H9 (cell line): ENCODE results near the gene PYGB. TPM values are rescaled to one million over a fixed set of nuclear protein-coding genes. Genes with fewer than 3 reads are reported as not detected.
A peak's percentile ranks its signal among the peaks of the same experiment; 100 is the strongest.

Experiments
- DNase-seq: peaks from one replicate; pipeline ENCODE4 v3.0.0-alpha.2; 2017
- H2AFZ ChIP-seq: one replicate; pipeline ENCODE4 v1.6.1; 2013; ENCODE audit warnings: mild to moderate bottlenecking, low read length, control low read depth, moderate library complexity
- H2AK5ac ChIP-seq: 2 replicates; pipeline ENCODE4 v1.6.1; 2013; ENCODE audit warnings: low read length, control low read depth, mixed read lengths; ENCODE audit not compliant: insufficient read length
- H2BK120ac ChIP-seq: one replicate; pipeline ENCODE4 v1.6.1; 2013; ENCODE audit warnings: low read depth, mild to moderate bottlenecking, low read length, control low read depth, inconsistent platforms; ENCODE audit not compliant: poor library complexity, severe bottlenecking
- H2BK12ac ChIP-seq: 2 replicates; pipeline ENCODE4 v1.6.1; 2013; ENCODE audit warnings: low read length, control low read depth, mixed read lengths, low read depth; ENCODE audit not compliant: insufficient read length
- H2BK15ac ChIP-seq: 2 replicates; pipeline ENCODE4 v1.6.1; 2013; ENCODE audit warnings: low read depth, low read length, control low read depth
- H2BK20ac ChIP-seq: one replicate; pipeline ENCODE4 v1.6.1; 2013; ENCODE audit warnings: low read depth, mild to moderate bottlenecking, low read length, control low read depth, inconsistent platforms; ENCODE audit not compliant: poor library complexity, severe bottlenecking
- H2BK5ac ChIP-seq: 2 replicates; pipeline ENCODE4 v1.6.1; 2013; ENCODE audit warnings: low read length, control low read depth, mixed read lengths; ENCODE audit not compliant: insufficient read length
- H3K14ac ChIP-seq: 2 replicates; pipeline ENCODE4 v1.6.1; 2013; ENCODE audit warnings: low read length, control low read depth; ENCODE audit not compliant: insufficient read depth
- H3K18ac ChIP-seq: 2 replicates; pipeline ENCODE4 v1.6.1; 2013; ENCODE audit warnings: low read depth, mild to moderate bottlenecking, mixed read lengths, low read length, control low read depth; ENCODE audit not compliant: insufficient read length
- H3K23ac ChIP-seq: 2 replicates; pipeline ENCODE4 v1.6.1; 2013; ENCODE audit warnings: low read length, control low read depth, mixed read lengths, low read depth; ENCODE audit not compliant: insufficient read length
- H3K23me2 ChIP-seq: 2 replicates; pipeline ENCODE4 v1.6.1; 2013; ENCODE audit warnings: low read depth, mild to moderate bottlenecking, mixed read lengths, low read length, control low read depth; ENCODE audit not compliant: insufficient read length, poor library complexity, severe bottlenecking
- H3K27ac ChIP-seq: 2 replicates; pipeline ENCODE4 v1.5.1; 2013; ENCODE audit warnings: low read length, control low read depth, mixed read lengths, low read depth; ENCODE audit not compliant: insufficient read length
- H3K27me3 ChIP-seq: 2 replicates; pipeline ENCODE4 v1.6.1; 2013; ENCODE audit warnings: low read length, control low read depth, inconsistent platforms; ENCODE audit not compliant: insufficient read depth
- H3K4ac ChIP-seq: 2 replicates; pipeline ENCODE4 v1.6.1; 2013; ENCODE audit warnings: low read depth, mild to moderate bottlenecking, control low read depth, inconsistent platforms, low read length, moderate library complexity
- H3K4me1 ChIP-seq: 2 replicates; pipeline ENCODE4 v1.6.1; 2013; ENCODE audit warnings: low read length, control low read depth, inconsistent platforms; ENCODE audit not compliant: insufficient read depth
- H3K4me2 ChIP-seq: 2 replicates; pipeline ENCODE4 v1.6.1; 2013; ENCODE audit warnings: low read length, control low read depth, mixed read lengths; ENCODE audit not compliant: insufficient read length, insufficient read depth
- H3K56ac ChIP-seq: 2 replicates; pipeline ENCODE4 v1.6.1; 2013; ENCODE audit warnings: low read depth, mild to moderate bottlenecking, mixed read lengths, low read length, control low read depth; ENCODE audit not compliant: insufficient read length
- H3K79me1 ChIP-seq: 2 replicates; pipeline ENCODE4 v1.6.1; 2013; ENCODE audit warnings: low read depth, mild to moderate bottlenecking, moderate library complexity, low read length, control low read depth, inconsistent platforms; ENCODE audit not compliant: insufficient read depth, poor library complexity, severe bottlenecking
- H3K79me2 ChIP-seq: 2 replicates; pipeline ENCODE4 v1.6.1; 2013; ENCODE audit warnings: low read length, control low read depth, inconsistent platforms; ENCODE audit not compliant: insufficient read depth
- H3K9ac ChIP-seq: 2 replicates; pipeline ENCODE4 v1.6.1; 2013; ENCODE audit warnings: low read length, control low read depth, mixed read lengths; ENCODE audit not compliant: insufficient read length; ENCODE audit errors: extremely low read depth
- H3K9me3 ChIP-seq: one replicate; pipeline ENCODE4 v1.6.1; 2013; ENCODE audit warnings: low read depth, low read length, inconsistent platforms; ENCODE audit not compliant: control insufficient read depth
- H3T11ph ChIP-seq: one replicate; pipeline ENCODE4 v1.6.1; 2013; ENCODE audit warnings: mild to moderate bottlenecking, low read length, control low read depth, inconsistent platforms
- H4K20me1 ChIP-seq: one replicate; pipeline ENCODE4 v1.6.1; 2013; ENCODE audit not compliant: control insufficient read depth, insufficient read length, insufficient read depth
- H4K5ac ChIP-seq: 2 replicates; pipeline ENCODE4 v1.6.1; 2013; ENCODE audit warnings: low read depth, mild to moderate bottlenecking, mixed read lengths, low read length, control low read depth; ENCODE audit not compliant: insufficient read length
- H4K8ac ChIP-seq: replicated peaks from 2 replicates; pipeline ENCODE4 v1.6.1; 2013; ENCODE audit warnings: low read length, control low read depth, mixed read lengths, low read depth; ENCODE audit not compliant: insufficient read length
- H4K91ac ChIP-seq: 2 replicates; pipeline ENCODE4 v1.6.1; 2013; ENCODE audit warnings: low read depth, mild to moderate bottlenecking, moderate library complexity, mixed read lengths, low read length, control low read depth; ENCODE audit not compliant: insufficient read length
- H3K27ac Mint-ChIP-seq, 3 experiments: 2 replicates in 2 of 3; 3 replicates in 1 of 3; pipeline ENCODE4 v1.8.0; 2020 to 2021; ENCODE audit warnings: mixed read lengths in 3 of 3, mild to moderate bottlenecking in 1 of 3, moderate library complexity in 1 of 3
- H3K27me3 Mint-ChIP-seq: 2 replicates; pipeline ENCODE4 v1.8.0; 2021; ENCODE audit warnings: low read depth, mild to moderate bottlenecking, moderate library complexity, mixed read lengths
- H3K36me3 Mint-ChIP-seq, 3 experiments: 2 replicates in 2 of 3; 3 replicates in 1 of 3; pipeline ENCODE4 v1.8.0; 2020 to 2021; ENCODE audit warnings: low read depth in 3 of 3, mixed read lengths in 3 of 3; ENCODE audit not compliant: insufficient read depth in 1 of 3
- H3K4me1 Mint-ChIP-seq, 2 experiments: 2 replicates each; pipeline ENCODE4 v1.8.0; 2020; ENCODE audit warnings: mixed read lengths in 2 of 2
- H3K4me3 Mint-ChIP-seq, 2 experiments: 2 replicates in 1 of 2; 3 replicates in 1 of 2; pipeline ENCODE4 v1.8.0; 2020 to 2021; ENCODE audit warnings: mild to moderate bottlenecking in 2 of 2, mixed read lengths in 2 of 2, moderate library complexity in 1 of 2
- H3K9me3 Mint-ChIP-seq, 2 experiments: 2 replicates in 1 of 2; 3 replicates in 1 of 2; pipeline ENCODE4 v1.8.0; 2020; ENCODE audit warnings: mild to moderate bottlenecking in 2 of 2, mixed read lengths in 2 of 2, moderate library complexity in 1 of 2
- CTCF ChIP-seq: fragments of 200-600 bp; sonication (generic); conservative IDR thresholded peaks from 3 replicates; pipeline ENCODE4 v1.8.0; 2021; ENCODE audit warnings: antibody characterized with exemption, mild to moderate bottlenecking
- WGBS: extraction: QIAGEN DNeasy Blood & Tissue Kit; methylation state at CpG from one replicate; pipeline ENCODE4 v1.1.7; 2013; ENCODE audit warnings: missing lambda C conversion rate, low lambda C conversion rate, mixed read lengths; ENCODE audit not compliant: insufficient read length; ENCODE audit errors: extremely low coverage; 5-methylcytosine and 5-hydroxymethylcytosine counted together
- total RNA-seq: library from RNA; stranded (reverse); gene quantifications from 2 replicates; pipeline ENCODE4 v1.2.1, GENCODE V29; 2021

PYGB gene
- total RNA-seq, 1 experiment from 2014 or later, result 46.9 TPM

- no peak overlapping the region for H2AFZ ChIP-seq
- H3K79me1 ChIP-seq, result peaks cover 3% of the 10 kb centered on the region
- peaks cover 12 to 28% (median 20%) of the 10 kb centered on the region in 3 experiments; a peak in 6 of 7 replicates for H3K36me3 Mint-ChIP-seq
- no peaks in the 10 kb centered on the region for H3K9me3 Mint-ChIP-seq
- no peak overlapping the region for H3K4me2 ChIP-seq
- DNase-seq, result no peak
- no peak overlapping the region; the same call in 1 of the 2 replicates for H3K14ac ChIP-seq
- peaks cover 21 to 23% of the 10 kb centered on the region in 2 experiments for H3K4me1 Mint-ChIP-seq
- no peaks in the 10 kb centered on the region for H3K9me3 ChIP-seq
- no peak overlapping the region for H2BK5ac ChIP-seq
- H3K79me2 ChIP-seq, result no peaks in the 10 kb centered on the region
- no peak overlapping the region for H2BK20ac ChIP-seq
- H3K27me3 ChIP-seq, result no peaks in the 10 kb centered on the region
- no peak overlapping the region for H2BK120ac ChIP-seq
- H3K27me3 Mint-ChIP-seq, result no peaks in the 10 kb centered on the region
- WGBS, result no CpG with 5 or more reads among the region's 12 CpGs
- H4K91ac ChIP-seq, result no peak overlapping the region
- no peak overlapping the region for H3K4ac ChIP-seq
- H2BK15ac ChIP-seq, result no peak overlapping the region
- H4K5ac ChIP-seq, result no peak overlapping the region
- peak overlapping the region in 1 of 2 experiments; percentile 21; a peak in 1 of 5 replicates for H3K4me3 Mint-ChIP-seq
- H3K18ac ChIP-seq, result no peak overlapping the region
- no peak overlapping the region for H2AK5ac ChIP-seq
- H3K23ac ChIP-seq, result no peak overlapping the region
- peaks cover 6% of the 10 kb centered on the region for H3K4me1 ChIP-seq
- H4K20me1 ChIP-seq, result no peaks in the 10 kb centered on the region
- H3K56ac ChIP-seq, result no peak overlapping the region
- no peak overlapping the region for H3K9ac ChIP-seq
- no peaks in the 10 kb centered on the region for H3K23me2 ChIP-seq
- H3T11ph ChIP-seq, result no peak overlapping the region
- no peak overlapping the region for H3K27ac ChIP-seq
- TF ChIP-seq CTCF, result no peak
- no peak overlapping the region for H2BK12ac ChIP-seq
- H3K27ac Mint-ChIP-seq, result peak overlapping the region in 2 of 3 experiments; percentile 74 to 80; a peak in 3 of 7 replicates
- no peak overlapping the region for H4K8ac ChIP-seq
Measured at GRCh38 chr20:25323496-25324246, 75.8 kb downstream of the PYGB start.
